Ishikawa (cell line): ENCODE data around the gene CACNA1G.

Experiments used
- CEBPB ChIP-seq: IDR thresholded peaks from 2 replicates; pipeline ENCODE4 v1.6.1; 2012
- CREB1 ChIP-seq: IDR thresholded peaks from 2 replicates; pipeline ENCODE4 v1.6.1; 2012; ENCODE audit warnings: low read depth
- EGR1 ChIP-seq: IDR thresholded peaks from 2 replicates; pipeline ENCODE4 v1.6.1; 2012
- EP300 ChIP-seq: IDR thresholded peaks from 2 replicates; pipeline ENCODE4 v1.6.1; 2012; ENCODE audit warnings: borderline replicate concordance
- FOXM1 ChIP-seq: IDR thresholded peaks from 2 replicates; pipeline ENCODE4 v1.6.1; 2012; ENCODE audit warnings: low read depth, borderline replicate concordance
- MAX ChIP-seq: IDR thresholded peaks from 2 replicates; pipeline ENCODE4 v1.6.1; 2012
- NFIC ChIP-seq: IDR thresholded peaks from 2 replicates; pipeline ENCODE4 v1.6.1; 2012
- RAD21 ChIP-seq: IDR thresholded peaks from 2 replicates; pipeline ENCODE4 v1.6.1; 2012; ENCODE audit warnings: low read depth
- REST ChIP-seq: IDR thresholded peaks from 2 replicates; pipeline ENCODE4 v1.6.1; 2012; ENCODE audit warnings: low read depth, mild to moderate bottlenecking
- TAF1 ChIP-seq: IDR thresholded peaks from 2 replicates; pipeline ENCODE4 v1.6.1; 2012; ENCODE audit warnings: low read depth, mild to moderate bottlenecking
- TCF12 ChIP-seq: IDR thresholded peaks from 2 replicates; pipeline ENCODE4 v1.6.1; 2012; ENCODE audit warnings: low read depth
- TEAD4 ChIP-seq: IDR thresholded peaks from 2 replicates; pipeline ENCODE4 v1.6.1; 2012
- YY1 ChIP-seq: IDR thresholded peaks from 2 replicates; pipeline ENCODE4 v1.6.1; 2012; ENCODE audit warnings: low read depth
- ZBTB7A ChIP-seq: IDR thresholded peaks from 2 replicates; pipeline ENCODE4 v1.6.1; 2012; ENCODE audit warnings: low read depth
- TF ChIP-seq, protein P1 (sequence below): IDR thresholded peaks from 2 replicates; pipeline ENCODE4 v1.6.1; 2012

Gene CACNA1G

DNA sequence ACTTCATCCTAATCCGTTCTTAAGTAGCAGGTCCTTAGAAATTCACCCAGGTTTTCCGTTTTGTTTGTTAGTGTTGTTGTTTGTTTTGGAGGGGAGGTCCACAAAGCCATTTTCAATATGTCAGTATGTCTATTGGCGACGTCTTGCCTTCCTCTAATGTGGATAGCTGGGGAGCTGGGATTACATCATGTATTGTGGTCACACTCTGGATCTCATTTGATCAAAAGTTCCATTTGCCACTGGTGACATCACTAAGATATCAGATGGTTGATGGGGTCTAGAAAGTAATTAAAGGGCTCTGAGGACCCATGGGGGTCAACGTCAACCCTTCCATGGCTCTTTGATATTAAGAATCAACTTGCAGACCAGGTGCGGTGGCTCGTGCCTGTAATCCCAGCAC lies 30.7 kb upstream of the CACNA1G start:
- TF ChIP-seq ZBTB7A (no peak), CREB1 (no peak), FOXM1 (no peak), YY1 (no peak), REST (no peak), TCF12 (no peak), TEAD4 (no peak), TAF1 (no peak), EP300 (no peak), RAD21 (no peak), NFIC (no peak), MAX (no peak), EGR1 (no peak), CEBPB (no peak)
- TF ChIP-seq, protein P1, sequence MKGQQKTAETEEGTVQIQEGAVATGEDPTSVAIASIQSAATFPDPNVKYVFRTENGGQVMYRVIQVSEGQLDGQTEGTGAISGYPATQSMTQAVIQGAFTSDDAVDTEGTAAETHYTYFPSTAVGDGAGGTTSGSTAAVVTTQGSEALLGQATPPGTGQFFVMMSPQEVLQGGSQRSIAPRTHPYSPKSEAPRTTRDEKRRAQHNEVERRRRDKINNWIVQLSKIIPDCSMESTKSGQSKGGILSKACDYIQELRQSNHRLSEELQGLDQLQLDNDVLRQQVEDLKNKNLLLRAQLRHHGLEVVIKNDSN, result no peak

DNA sequence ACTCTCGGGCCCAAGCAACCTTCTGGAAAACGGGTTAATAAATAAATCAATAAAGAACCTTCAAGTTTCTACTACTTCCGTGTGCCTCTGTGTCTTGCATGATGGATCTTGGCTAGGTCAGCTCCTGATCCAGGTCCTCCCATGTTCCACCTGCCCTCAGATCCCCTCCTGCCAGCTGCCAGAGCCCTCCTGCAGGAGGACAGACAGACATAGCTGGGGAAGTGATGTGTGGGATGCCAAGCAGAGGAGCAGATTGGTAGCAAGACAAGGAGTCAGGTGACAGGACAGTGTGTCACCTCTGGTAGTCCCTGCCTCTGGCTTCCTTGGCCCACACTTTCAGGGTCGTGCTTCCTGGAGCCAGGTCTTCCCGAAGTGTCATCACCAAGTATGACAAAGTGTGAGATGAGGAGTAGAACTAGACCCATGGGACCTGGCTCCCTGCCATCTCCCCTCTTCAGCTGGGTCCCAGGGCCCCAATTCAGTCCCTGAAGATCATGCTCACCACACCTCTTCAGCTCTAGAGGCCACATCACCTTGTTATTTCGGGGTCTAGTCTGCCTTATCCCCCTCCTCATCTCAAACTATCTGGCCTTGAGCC lies 29.0 kb upstream of the CACNA1G start:
- TF ChIP-seq EGR1, result no peak
- TF ChIP-seq, protein P1, result peak; percentile 46

DNA sequence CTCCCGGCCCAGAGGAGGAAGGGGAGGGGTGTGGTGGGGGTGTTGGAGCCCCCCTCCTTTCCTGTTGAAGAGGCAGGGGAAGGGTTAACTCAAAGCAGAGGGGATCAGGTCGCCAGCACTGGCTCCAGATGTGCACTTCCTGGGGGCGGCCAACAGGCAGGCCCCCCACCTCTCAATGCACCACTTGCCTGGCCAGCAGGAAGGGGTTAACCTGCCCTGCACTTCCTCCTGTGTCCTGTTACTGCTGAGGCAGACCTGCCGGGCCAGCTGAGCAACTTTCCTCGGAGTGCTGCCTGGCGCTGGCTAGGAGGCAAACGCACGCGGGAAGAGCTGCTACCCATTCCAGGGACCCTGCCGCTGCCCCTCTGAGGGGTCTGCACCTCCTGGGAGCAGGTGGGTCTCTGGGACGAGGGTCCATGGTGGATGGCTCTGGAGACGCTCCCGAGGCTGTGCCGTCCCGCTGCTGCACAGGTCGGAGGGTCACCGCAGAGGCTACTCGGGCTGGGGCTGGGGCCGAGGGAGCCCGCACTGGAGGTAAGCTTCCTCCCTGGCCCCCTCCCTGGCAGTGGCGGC lies 28.0 kb upstream of the CACNA1G start, which contains the start of gene EPN3:
Gene EPN3, plus strand, starts transcription at position 284 of the 573 bp plus-strand sequence. CDS start 3,822 bp downstream, outside the sequence.
- TF ChIP-seq RAD21 (peak; percentile 28; the same call in 1 of the 2 replicates), EP300 (peak; percentile 87), CREB1 (no peak), YY1 (peak; percentile 60; the same call in 1 of the 2 replicates), NFIC (peak; percentile 87), FOXM1 (peak; percentile 59; the same call in 1 of the 2 replicates), EGR1 (no peak), REST (0 out of 2 replicates have a peak, but pooled peaks have one; percentile 24), CEBPB (peak; percentile 43; the same call in 1 of the 2 replicates), MAX (peak; percentile 95), TCF12 (peak; percentile 88), ZBTB7A (peak; percentile 95; the same call in 1 of the 2 replicates), TEAD4 (peak; percentile 72), TAF1 (peak; percentile 67)
- TF ChIP-seq, protein P1, result peak; percentile 50

GRCh38 chr17:50533185-50533584 lies 27.3 kb upstream of the CACNA1G start:
- TF ChIP-seq FOXM1 (no peak), TAF1 (no peak), RAD21 (no peak), ZBTB7A (no peak), TEAD4 (no peak), TCF12 (no peak), EGR1 (no peak), CREB1 (no peak), REST (no peak), EP300 (no peak), CEBPB (no peak), NFIC (no peak), YY1 (no peak)
- TF ChIP-seq, protein P1, result no peak
